Loucy (cell line): ENCODE results near the gene NRM.

Source experiments
- H2AFZ ChIP-seq: fragments of 200-600 bp; sonication (generic); 2 replicates; pipeline ENCODE4 v1.6.0; 2016; ENCODE audit warnings: antibody characterized with exemption, mild to moderate bottlenecking, low read length, moderate library complexity
- H3F3A ChIP-seq: fragments of 200-600 bp; 2 replicates; pipeline ENCODE4 v1.6.0; 2016; ENCODE audit warnings: antibody characterized with exemption, low read depth, mild to moderate bottlenecking
- H3K27me3 ChIP-seq: fragments of 200-600 bp; sonication (generic); 2 replicates; pipeline ENCODE4 v1.6.1; 2014; ENCODE audit warnings: low read length, mild to moderate bottlenecking; ENCODE audit not compliant: insufficient read depth, poor library complexity, severe bottlenecking
- H3K36me3 ChIP-seq: fragments of 200-600 bp; sonication (generic); 2 replicates; pipeline ENCODE4 v1.6.1; 2016; ENCODE audit warnings: low read length; ENCODE audit not compliant: insufficient read depth
- H3K4me1 ChIP-seq: fragments of 200-600 bp; sonication (generic); 2 replicates; pipeline ENCODE4 v1.5.1; 2014; ENCODE audit warnings: low read length, mild to moderate bottlenecking; ENCODE audit not compliant: insufficient read depth, poor library complexity, severe bottlenecking
- H3K4me2 ChIP-seq: fragments of 200-600 bp; sonication (generic); 2 replicates; pipeline ENCODE4 v1.6.0; 2014; ENCODE audit warnings: antibody characterized with exemption, low read length, low read depth, mild to moderate bottlenecking; ENCODE audit not compliant: poor library complexity, severe bottlenecking
- H3K4me3 ChIP-seq: fragments of 200-600 bp; sonication (generic); 2 replicates; pipeline ENCODE4 v1.5.1; 2014; ENCODE audit warnings: low read length, mild to moderate bottlenecking, mixed read lengths; ENCODE audit not compliant: poor library complexity, severe bottlenecking
- H3K79me2 ChIP-seq: fragments of 200-600 bp; sonication (generic); 2 replicates; pipeline ENCODE4 v1.6.1; 2014; ENCODE audit warnings: low read length; ENCODE audit not compliant: insufficient read depth
- H3K9ac ChIP-seq: fragments of 200-600 bp; sonication (generic); 2 replicates; pipeline ENCODE4 v1.6.0; 2014; ENCODE audit warnings: mild to moderate bottlenecking, low read depth, low read length, moderate library complexity; ENCODE audit not compliant: poor library complexity, severe bottlenecking
- H3K9me2 ChIP-seq: fragments of 200-600 bp; sonication (generic); replicated peaks from 2 replicates; pipeline ENCODE4 v1.6.1; 2016; ENCODE audit warnings: low read depth, low read length, mixed read lengths
- H3K9me3 ChIP-seq: fragments of 200-600 bp; sonication (generic); 2 replicates; pipeline ENCODE4 v1.6.1; 2014; ENCODE audit warnings: mild to moderate bottlenecking, antibody characterized with exemption, low read length, low read depth; ENCODE audit not compliant: insufficient read depth
- H4K20me1 ChIP-seq: fragments of 200-600 bp; sonication (generic); 2 replicates; pipeline ENCODE4 v1.6.0; 2014; ENCODE audit warnings: antibody characterized with exemption, low read length, mild to moderate bottlenecking; ENCODE audit not compliant: insufficient read depth, poor library complexity, severe bottlenecking
- EZH2phosphoT487 ChIP-seq: fragments of 200-600 bp; IDR thresholded peaks from 2 replicates; pipeline ENCODE4 v1.6.1; 2018; ENCODE audit warnings: antibody characterized with exemption, mild to moderate bottlenecking, moderate library complexity, borderline replicate concordance
- TF ChIP-seq, protein P1 (sequence below): fragments of 200-600 bp; sonication (generic); conservative IDR thresholded peaks from 2 replicates; pipeline ENCODE4 v1.5.1; 2014; ENCODE audit warnings: mild to moderate bottlenecking, antibody characterized with exemption, low read length

NRM gene

GRCh38 chr6:30681766-30682142, 9.0 kb downstream of the NRM start:
- Histone ChIP-seq H3K9me2 (no peaks in the 10 kb centered on the region), H4K20me1 (peaks cover 64% of the 10 kb centered on the region), H3K9ac (peak overlapping the region; percentile 96), H3K36me3 (peaks cover 20% of the 10 kb centered on the region; the same call in 1 of the 2 replicates), H3K79me2 (peaks cover 96% of the 10 kb centered on the region), H3K27me3 (no peaks in the 10 kb centered on the region), H3K4me3 (peak overlapping the region; percentile 97), H3K4me2 (peak overlapping the region; percentile 94), H3F3A (peaks cover 5% of the 10 kb centered on the region), H3K4me1 (peaks cover 46% of the 10 kb centered on the region), H3K9me3 (no peaks in the 10 kb centered on the region), H2AFZ (no peak overlapping the region)
- TF ChIP-seq EZH2phosphoT487 = no peak
- TF ChIP-seq, protein P1, sequence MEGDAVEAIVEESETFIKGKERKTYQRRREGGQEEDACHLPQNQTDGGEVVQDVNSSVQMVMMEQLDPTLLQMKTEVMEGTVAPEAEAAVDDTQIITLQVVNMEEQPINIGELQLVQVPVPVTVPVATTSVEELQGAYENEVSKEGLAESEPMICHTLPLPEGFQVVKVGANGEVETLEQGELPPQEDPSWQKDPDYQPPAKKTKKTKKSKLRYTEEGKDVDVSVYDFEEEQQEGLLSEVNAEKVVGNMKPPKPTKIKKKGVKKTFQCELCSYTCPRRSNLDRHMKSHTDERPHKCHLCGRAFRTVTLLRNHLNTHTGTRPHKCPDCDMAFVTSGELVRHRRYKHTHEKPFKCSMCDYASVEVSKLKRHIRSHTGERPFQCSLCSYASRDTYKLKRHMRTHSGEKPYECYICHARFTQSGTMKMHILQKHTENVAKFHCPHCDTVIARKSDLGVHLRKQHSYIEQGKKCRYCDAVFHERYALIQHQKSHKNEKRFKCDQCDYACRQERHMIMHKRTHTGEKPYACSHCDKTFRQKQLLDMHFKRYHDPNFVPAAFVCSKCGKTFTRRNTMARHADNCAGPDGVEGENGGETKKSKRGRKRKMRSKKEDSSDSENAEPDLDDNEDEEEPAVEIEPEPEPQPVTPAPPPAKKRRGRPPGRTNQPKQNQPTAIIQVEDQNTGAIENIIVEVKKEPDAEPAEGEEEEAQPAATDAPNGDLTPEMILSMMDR = no peak

DNA sequence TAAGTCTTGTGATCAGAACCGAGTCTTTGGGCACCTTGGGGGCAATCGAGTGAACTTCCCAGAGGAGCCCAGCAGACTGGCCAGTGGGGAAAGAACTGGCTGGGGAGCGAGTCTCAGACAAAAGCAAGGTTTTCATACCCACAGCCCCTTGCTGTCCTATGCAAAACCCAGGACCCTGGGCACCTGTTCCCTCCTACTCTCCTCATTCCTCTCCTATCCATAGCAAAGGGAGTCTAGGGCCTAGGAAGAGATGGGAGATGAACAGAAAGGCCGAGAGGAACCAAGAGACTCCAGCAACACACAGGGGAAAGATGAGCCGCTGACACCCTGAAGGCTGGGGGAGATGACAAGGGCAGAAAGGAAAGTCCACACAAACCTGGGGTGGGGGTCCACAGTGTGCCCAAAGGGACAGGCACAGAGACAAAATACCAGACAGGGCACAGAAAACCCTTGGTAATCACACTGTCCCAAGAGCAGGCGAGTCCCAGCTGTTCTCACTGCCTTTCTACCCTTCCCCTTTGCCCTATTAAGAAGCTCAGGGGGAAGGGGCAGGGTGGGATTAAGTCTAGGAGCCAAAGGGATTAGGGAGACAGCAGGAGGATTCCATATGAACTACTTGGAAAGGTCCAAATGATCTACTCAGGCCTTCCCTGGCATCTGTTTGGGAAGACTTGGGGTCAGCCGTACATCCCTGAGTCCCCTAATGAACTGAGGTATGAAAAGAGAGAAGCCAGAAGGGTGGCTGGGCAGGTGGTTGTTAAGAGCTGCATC, 10.8 kb downstream of the NRM start:
- Histone ChIP-seq H3K9me2 (no peaks in the 10 kb centered on the region), H3K4me3 (peak overlapping the region; percentile 97), H3K36me3 (peaks cover 30% of the 10 kb centered on the region; the same call in 1 of the 2 replicates), H3K27me3 (no peaks in the 10 kb centered on the region), H3K4me2 (peak overlapping the region; percentile 94), H3K9ac (peak overlapping the region; percentile 96), H3K9me3 (no peaks in the 10 kb centered on the region), H3K79me2 (peaks cover 81% of the 10 kb centered on the region), H3K4me1 (peaks cover 32% of the 10 kb centered on the region), H3F3A (peaks cover 13% of the 10 kb centered on the region), H4K20me1 (peaks cover 62% of the 10 kb centered on the region), H2AFZ (no peak overlapping the region)
- TF ChIP-seq EZH2phosphoT487 = no peak
- TF ChIP-seq, protein P1 = no peak

DNA sequence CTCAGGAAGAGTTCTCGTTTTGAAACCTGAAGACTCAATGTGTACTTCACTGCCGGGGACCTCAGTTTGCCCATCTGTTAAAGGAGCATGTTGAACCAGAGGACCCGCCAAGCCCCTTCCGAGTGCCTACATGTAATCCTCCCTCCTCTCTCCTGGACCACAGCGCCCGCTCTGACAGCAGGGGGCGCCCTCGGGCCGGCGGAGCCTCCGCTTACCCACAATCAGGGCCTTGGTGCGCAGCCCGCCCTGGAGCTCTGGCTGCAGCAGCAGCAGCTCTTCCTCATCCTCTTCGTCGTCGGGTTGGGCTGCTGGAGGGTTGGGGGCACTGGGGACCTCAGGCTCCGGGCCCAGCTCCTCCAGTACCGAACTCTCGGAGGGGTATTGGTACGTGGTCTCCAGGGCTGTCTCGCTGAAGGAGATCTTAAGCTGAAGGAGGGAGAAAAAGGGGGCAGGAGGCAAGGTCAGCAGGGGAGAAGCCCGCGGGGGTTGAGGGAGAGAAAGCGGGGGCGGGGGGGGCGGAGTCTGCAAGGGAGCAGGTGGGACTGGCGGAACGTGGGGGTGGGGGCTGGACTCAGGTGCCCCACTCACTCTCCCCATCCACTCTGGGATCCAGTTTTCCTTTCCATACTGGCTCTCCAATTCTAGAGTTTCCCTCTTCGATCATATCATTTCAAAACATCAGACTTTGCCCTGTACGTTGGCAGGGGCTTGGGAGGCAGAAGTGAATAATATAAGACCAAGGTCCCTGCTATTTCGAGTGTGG, 11.6 kb downstream of the NRM start:
- TF ChIP-seq, protein P1 = peak; percentile 98
- no peak for TF ChIP-seq EZH2phosphoT487
- Histone ChIP-seq H3K9me3 (no peaks in the 10 kb centered on the region), H3K36me3 (peaks cover 30% of the 10 kb centered on the region; the same call in 1 of the 2 replicates), H4K20me1 (peaks cover 59% of the 10 kb centered on the region), H3K4me2 (peak overlapping the region; percentile 94), H3K4me3 (peak overlapping the region; percentile 97), H2AFZ (no peak overlapping the region), H3K27me3 (no peaks in the 10 kb centered on the region), H3K79me2 (peaks cover 73% of the 10 kb centered on the region), H3K9me2 (no peaks in the 10 kb centered on the region), H3K9ac (peak overlapping the region; percentile 96), H3K4me1 (peaks cover 29% of the 10 kb centered on the region), H3F3A (peaks cover 13% of the 10 kb centered on the region)
